Ishikawa (cell line): ENCODE data around the gene POLG.

Source experiments
- EGR1 ChIP-seq: IDR thresholded peaks from 2 replicates; pipeline ENCODE4 v1.6.1; 2012
- EP300 ChIP-seq: IDR thresholded peaks from 2 replicates; pipeline ENCODE4 v1.6.1; 2012; ENCODE audit warnings: borderline replicate concordance
- NFIC ChIP-seq: IDR thresholded peaks from 2 replicates; pipeline ENCODE4 v1.6.1; 2012
- TAF1 ChIP-seq: IDR thresholded peaks from 2 replicates; pipeline ENCODE4 v1.6.1; 2012; ENCODE audit warnings: low read depth, mild to moderate bottlenecking
- TEAD4 ChIP-seq: IDR thresholded peaks from 2 replicates; pipeline ENCODE4 v1.6.1; 2012
- YY1 ChIP-seq: IDR thresholded peaks from 2 replicates; pipeline ENCODE4 v1.6.1; 2012; ENCODE audit warnings: low read depth
- TF ChIP-seq, protein P1 (sequence below): IDR thresholded peaks from 2 replicates; pipeline ENCODE4 v1.6.1; 2012; ENCODE audit warnings: low read depth, mild to moderate bottlenecking
- TF ChIP-seq, protein P2 (sequence below): IDR thresholded peaks from 2 replicates; pipeline ENCODE4 v1.6.1; 2012

DNA sequence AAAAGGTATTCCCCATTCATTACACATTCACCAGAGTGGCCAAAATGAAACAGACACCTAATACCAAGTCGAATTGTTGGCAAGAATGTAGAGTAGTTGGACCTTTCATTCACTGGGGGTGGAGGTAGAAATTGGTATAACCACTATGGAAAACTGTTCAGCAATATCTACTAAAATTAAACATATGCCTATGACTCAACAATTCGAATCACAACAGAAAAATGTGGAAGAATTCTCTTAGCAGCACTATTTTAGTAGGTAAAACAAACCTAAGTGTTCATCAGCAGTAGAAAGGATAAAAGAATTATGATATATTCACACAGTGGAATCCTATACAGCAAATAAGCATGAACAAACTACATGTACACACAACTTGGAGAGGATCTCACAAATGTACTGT, 30.6 kb downstream of the POLG start:
- TF ChIP-seq TAF1 (no peak), EP300 (no peak), YY1 (no peak), EGR1 (no peak), NFIC (no peak), TEAD4 (no peak)
- TF ChIP-seq, protein P1, sequence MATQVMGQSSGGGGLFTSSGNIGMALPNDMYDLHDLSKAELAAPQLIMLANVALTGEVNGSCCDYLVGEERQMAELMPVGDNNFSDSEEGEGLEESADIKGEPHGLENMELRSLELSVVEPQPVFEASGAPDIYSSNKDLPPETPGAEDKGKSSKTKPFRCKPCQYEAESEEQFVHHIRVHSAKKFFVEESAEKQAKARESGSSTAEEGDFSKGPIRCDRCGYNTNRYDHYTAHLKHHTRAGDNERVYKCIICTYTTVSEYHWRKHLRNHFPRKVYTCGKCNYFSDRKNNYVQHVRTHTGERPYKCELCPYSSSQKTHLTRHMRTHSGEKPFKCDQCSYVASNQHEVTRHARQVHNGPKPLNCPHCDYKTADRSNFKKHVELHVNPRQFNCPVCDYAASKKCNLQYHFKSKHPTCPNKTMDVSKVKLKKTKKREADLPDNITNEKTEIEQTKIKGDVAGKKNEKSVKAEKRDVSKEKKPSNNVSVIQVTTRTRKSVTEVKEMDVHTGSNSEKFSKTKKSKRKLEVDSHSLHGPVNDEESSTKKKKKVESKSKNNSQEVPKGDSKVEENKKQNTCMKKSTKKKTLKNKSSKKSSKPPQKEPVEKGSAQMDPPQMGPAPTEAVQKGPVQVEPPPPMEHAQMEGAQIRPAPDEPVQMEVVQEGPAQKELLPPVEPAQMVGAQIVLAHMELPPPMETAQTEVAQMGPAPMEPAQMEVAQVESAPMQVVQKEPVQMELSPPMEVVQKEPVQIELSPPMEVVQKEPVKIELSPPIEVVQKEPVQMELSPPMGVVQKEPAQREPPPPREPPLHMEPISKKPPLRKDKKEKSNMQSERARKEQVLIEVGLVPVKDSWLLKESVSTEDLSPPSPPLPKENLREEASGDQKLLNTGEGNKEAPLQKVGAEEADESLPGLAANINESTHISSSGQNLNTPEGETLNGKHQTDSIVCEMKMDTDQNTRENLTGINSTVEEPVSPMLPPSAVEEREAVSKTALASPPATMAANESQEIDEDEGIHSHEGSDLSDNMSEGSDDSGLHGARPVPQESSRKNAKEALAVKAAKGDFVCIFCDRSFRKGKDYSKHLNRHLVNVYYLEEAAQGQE = no peak
- TF ChIP-seq, protein P2, sequence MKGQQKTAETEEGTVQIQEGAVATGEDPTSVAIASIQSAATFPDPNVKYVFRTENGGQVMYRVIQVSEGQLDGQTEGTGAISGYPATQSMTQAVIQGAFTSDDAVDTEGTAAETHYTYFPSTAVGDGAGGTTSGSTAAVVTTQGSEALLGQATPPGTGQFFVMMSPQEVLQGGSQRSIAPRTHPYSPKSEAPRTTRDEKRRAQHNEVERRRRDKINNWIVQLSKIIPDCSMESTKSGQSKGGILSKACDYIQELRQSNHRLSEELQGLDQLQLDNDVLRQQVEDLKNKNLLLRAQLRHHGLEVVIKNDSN = no peak
